Right lobe of liver (tissue), 4 donors: ENCODE data around the gene SUB1.

Experiments used
- POLR2A ChIP-seq: fragments of 450-650 bp; IDR thresholded peaks from one replicate; pipeline ENCODE4 v1.6.1; 2017; ENCODE audit warnings: antibody characterized with exemption, mild to moderate bottlenecking
- TF ChIP-seq, protein P1 (sequence below), 4 donors: fragments of 200-600 bp in 3 of 4; fragments of 450-650 bp in 1 of 4; IDR thresholded peaks; one replicate each; pipeline versions ENCODE4 v1.5.1 to v1.8.0; 2016 to 2022; ENCODE audit warnings: antibody characterized with exemption in 4 of 4, mild to moderate bottlenecking in 2 of 4
- donor health status: DM: no; HTN: no; CAD: no.
- donor health status: DM: no; HTN: no; CAD: no.
- donor health status: DM: no; HTN: yes; CAD: no.

DNA sequence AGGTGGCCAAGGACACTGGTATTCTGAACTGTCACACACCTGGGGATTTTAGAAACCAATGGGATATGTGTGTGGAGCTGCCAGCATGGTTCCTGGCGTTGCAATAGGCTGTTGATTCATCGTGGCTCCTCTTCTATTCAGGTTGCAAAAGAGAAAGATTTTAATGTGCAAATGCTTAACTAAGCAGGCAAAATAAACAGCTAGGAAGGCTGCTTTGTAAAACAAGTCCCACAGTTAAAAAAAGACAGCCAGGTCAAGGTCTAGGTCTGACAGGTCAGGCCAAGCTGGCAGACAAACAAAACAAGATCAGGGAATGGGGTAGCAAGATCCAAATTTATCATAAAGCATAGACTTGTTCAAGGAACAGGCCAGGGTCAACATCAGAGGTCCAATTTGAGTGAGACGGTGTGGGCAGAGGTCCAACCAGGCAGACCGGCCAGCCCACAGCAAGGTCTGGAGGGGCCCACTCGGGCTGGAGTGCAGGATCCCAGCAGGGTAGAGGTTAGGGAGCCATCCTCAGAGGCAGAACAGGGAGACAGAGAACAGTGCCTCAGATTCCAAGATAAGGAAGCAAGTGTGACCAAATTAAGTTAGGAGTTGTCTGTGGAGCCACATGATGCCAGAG is 45.6 kb downstream of the SUB1 start:
- TF ChIP-seq POLR2A: no peak
- TF ChIP-seq, protein P1, sequence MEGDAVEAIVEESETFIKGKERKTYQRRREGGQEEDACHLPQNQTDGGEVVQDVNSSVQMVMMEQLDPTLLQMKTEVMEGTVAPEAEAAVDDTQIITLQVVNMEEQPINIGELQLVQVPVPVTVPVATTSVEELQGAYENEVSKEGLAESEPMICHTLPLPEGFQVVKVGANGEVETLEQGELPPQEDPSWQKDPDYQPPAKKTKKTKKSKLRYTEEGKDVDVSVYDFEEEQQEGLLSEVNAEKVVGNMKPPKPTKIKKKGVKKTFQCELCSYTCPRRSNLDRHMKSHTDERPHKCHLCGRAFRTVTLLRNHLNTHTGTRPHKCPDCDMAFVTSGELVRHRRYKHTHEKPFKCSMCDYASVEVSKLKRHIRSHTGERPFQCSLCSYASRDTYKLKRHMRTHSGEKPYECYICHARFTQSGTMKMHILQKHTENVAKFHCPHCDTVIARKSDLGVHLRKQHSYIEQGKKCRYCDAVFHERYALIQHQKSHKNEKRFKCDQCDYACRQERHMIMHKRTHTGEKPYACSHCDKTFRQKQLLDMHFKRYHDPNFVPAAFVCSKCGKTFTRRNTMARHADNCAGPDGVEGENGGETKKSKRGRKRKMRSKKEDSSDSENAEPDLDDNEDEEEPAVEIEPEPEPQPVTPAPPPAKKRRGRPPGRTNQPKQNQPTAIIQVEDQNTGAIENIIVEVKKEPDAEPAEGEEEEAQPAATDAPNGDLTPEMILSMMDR (IDR thresholded peaks at IDR 0.05): no peak
